22Rv1 (cell line): ENCODE data around the gene TRIM67.

Experiments used
- CTCF ChIP-seq: fragments of 450-650 bp; IDR thresholded peaks from 2 replicates; pipeline ENCODE4 v1.5.1; 2017; ENCODE audit warnings: mild to moderate bottlenecking
- ZFX ChIP-seq: fragments of 450-650 bp; IDR thresholded peaks from 2 replicates; pipeline ENCODE4 v1.6.1; 2017; ENCODE audit warnings: antibody characterized with exemption, borderline replicate concordance

GRCh38 chr1:231238298-231238697 is 76.4 kb downstream of the TRIM67 start:
- TF ChIP-seq CTCF (no peak), ZFX (no peak)
